GM19455 (cell line): Measurements from ENCODE around the gene VWA7.
"Not testable (repeated sequence)": the region's sequence is repeated elsewhere in the genome, so short reads cannot be mapped to it uniquely, and the experiment has no call there.

ENCODE experiments used
- ATAC-seq: cut with Tn5 transposase; IDR thresholded peaks from one replicate; pipeline ENCODE4 v1.9.1; 2021; ENCODE audit not compliant: unreplicated experiment

Gene VWA7, protein sequence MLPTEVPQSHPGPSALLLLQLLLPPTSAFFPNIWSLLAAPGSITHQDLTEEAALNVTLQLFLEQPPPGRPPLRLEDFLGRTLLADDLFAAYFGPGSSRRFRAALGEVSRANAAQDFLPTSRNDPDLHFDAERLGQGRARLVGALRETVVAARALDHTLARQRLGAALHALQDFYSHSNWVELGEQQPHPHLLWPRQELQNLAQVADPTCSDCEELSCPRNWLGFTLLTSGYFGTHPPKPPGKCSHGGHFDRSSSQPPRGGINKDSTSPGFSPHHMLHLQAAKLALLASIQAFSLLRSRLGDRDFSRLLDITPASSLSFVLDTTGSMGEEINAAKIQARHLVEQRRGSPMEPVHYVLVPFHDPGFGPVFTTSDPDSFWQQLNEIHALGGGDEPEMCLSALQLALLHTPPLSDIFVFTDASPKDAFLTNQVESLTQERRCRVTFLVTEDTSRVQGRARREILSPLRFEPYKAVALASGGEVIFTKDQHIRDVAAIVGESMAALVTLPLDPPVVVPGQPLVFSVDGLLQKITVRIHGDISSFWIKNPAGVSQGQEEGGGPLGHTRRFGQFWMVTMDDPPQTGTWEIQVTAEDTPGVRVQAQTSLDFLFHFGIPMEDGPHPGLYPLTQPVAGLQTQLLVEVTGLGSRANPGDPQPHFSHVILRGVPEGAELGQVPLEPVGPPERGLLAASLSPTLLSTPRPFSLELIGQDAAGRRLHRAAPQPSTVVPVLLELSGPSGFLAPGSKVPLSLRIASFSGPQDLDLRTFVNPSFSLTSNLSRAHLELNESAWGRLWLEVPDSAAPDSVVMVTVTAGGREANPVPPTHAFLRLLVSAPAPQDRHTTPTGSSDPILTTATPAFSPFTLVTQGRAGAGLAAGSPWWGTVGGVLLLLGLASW

DNA sequence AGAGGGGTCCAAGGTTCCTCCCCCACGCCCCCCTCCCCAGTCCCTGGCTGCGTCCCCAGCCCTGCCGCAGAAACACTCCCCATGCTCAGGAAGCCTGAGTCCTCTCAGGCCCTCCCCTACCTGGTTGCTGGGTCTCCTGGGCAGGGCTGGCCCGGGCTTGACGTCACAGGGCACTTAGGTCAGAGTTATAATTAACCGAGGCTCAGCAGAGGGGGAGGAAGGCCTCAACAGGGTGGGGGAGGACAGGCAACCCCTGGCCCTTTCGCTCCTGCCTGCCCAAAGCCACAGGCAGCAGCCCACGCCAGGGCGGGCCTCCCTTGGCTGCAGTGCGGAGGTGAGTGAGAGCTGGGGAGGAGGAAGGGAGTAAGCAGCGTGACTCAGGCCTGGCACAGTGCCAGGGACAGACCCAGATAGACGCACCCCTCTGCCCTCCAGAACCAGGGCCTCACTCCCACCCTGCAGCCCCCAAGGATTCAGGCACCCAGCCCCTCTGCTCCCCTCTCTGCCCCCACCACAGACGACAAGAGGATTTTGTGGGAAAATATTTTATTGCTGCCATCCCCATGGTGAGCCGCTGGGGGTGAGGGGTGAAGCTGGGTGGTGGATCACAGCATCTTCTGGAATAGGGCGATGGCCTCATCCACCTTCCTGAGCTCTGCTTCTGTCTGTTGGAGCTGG, at the start of gene VWA7:
VWA7 (minus strand) TSS at position 340 of the 678 bp plus-strand sequence. CDS start 549 bp downstream, outside the sequence.
- no peak for ATAC-seq

DNA sequence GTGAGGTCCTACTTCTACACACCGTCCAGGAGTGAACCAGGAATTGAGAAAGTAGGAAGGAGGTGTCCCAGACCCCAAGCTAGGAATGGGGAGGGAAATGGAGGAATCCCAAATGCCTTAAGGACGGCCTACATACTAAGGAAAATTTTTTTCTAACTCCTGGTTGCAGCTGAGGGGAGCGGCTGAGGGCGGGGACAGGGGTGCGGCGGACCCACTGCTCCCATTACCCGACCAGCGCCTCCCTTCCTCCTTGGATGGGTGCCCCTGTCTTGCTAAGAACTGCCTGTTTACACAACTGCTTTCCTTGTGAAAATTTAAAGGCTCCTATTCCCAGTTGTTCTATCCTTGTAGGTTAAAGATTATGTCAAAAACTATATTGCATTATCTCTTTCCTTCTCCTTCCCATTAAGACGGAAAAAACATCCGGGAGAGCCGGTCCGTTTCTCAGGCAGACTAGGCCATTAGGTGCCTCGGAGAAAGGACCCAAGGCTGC, 49.7 kb upstream of the VWA7 start:
- peak; percentile 19 for ATAC-seq

DNA sequence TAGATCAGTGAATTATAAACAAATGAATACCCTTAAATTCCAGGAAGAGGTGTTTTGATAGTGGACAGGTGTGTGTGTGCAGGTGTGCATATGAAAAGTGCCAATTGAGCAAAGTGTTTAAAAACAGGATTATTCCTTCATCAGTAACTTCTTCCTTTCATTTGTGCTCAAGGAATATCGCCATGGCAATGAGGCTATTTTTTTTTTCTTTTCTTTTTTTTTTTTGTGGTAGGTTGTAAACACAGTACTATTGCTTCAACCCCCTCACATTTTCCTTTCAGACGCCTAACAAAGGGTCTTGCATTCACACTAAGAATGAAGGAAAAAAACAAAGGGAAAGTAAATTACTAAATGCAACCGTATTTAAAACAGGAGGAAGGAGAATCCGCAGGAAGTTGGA, 48.4 kb upstream of the VWA7 start:
- no peak for ATAC-seq

DNA sequence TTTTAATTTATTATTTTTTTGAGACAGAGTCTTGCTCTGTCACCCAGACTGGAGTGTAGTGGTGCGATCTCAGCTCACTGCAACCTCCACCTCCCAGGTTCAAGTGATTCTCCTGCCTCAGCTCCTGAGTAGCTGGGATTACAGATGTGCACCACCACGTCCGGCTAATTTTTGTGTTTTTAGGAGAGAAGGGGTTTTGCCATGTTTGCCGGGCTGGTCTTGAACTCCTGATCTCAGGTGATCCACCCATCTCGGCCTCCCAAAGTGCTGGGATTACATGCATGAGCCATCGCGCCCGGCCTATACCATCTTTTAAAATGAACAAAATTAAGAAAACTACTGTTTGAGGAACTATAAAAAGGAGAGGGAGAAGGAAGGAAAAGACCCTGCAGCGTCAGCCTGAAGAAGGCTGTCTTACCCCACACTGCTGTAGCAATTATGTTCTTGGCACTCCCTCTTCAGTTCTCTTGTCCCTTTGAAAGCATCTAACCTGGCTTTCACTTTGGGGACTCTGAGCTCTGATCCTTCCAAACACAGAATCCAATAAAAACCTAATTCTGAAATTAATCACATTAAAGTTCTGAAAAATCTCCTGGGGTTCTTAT, 46.6 kb upstream of the VWA7 start:
- not testable (repeated sequence) for ATAC-seq

DNA sequence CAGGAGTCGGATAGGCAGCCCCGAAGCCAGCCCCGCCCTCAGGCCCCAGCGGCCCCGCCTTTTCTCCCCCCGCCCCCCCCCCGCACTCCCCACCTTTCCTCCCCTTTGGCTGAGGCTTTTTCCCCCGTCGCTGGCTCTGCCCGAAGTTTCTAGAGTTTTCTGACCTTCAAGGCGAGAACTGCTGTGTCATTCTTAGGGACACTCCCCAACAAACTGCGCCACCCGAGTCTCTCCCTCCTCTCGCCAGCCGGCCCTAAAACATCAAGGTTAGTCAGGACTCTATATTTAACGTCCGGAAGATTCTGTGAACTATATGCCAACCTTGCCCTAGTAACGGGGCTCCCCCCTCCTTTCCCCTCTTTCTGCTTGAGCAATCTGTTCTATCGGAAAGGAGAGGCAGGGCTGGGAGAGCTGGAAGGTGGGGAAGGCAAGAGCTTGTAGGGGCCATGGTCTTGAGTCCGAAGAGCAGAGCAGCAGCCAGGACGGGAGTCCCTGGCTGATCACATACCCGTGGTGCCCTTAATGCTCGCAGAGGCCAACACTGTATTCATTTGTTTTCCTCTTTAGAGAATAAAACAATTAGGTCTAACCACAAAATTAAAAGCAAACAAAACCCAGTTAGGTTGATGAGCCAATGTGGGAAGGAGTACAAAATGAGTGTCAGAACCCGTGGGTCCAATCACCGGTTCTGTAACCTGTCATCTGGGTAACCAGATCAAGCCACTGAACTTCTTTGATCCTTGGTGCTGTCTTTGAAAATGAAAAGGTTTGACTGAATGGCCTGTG, 45.1 kb upstream of the VWA7 start:
- peak; percentile 31 for ATAC-seq

DNA sequence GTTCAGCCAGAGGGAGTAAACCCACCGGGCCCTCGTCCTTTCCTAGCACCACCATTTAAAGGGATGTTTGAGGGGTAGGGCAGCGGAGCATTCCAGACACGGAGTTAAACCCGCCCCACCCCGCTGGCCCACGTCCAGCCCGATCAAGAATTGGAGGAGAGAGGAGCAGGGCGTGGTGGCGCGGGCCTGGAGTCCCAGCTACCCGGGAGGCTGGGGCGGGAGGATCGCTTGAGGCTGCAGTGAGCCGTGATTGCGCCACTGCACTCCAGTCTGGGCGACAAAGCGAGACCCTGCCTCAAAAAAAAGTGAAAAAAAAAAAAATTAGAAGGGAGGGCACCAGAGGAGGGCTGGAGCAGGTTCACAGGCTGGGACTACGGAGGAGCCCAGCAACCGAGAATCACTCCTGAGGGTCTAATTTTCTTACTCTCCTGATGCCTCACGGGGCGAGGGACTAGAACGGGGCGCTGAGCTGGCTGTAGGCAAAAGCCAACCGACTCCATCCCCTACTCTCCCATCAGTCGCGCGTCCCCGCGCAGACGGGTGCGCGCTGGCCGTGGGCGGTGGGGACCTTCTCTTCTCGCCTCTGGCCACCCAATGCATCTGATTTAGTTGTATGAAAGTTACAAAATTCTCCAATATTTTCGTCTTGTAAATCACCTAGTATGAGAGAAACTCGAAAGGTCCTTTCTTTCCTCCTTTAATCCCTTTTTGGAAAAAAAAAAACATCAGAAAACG, 44.3 kb upstream of the VWA7 start:
- peak; percentile 57 for ATAC-seq

DNA sequence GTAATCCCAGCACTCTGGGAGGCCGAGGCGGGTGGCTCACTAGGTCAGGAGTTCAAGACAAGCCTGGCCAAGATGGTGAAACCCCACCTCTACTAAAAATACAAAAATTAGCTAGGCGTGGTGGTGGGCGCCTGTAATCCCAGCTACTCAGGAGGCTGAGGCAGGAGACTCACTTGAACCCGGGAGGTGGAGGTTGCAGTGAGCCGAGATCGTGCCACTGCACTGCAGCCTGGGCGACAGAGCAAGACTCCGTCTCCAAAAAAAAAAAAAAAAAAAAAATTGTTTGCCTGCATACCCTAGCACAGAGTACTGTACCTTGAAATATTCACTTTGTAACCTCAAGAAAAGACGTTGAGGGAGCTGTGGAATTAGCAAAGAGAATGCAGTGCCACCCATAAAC, 43.3 kb upstream of the VWA7 start:
- ATAC-seq = not testable (repeated sequence)

DNA sequence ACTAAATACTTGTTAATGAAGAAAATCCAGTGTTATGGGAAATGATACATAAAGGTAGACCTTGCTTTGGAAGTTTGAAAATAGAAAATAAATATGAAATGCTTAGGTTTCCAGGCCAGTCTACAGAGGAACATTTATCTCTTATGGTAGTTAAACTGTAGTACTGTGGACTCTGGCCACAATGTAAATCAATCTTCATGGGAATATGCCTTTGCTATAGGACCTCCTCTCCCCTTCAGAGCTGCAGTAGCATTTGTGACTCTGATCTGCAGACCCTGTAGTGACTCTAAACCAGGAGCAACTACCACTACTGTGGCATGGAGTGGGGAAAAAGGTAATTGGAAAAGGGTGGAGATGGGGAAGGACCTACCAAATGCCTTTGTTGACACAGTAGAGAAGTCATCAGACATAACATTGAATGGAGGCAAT, 42.8 kb upstream of the VWA7 start:
- ATAC-seq = no peak

DNA sequence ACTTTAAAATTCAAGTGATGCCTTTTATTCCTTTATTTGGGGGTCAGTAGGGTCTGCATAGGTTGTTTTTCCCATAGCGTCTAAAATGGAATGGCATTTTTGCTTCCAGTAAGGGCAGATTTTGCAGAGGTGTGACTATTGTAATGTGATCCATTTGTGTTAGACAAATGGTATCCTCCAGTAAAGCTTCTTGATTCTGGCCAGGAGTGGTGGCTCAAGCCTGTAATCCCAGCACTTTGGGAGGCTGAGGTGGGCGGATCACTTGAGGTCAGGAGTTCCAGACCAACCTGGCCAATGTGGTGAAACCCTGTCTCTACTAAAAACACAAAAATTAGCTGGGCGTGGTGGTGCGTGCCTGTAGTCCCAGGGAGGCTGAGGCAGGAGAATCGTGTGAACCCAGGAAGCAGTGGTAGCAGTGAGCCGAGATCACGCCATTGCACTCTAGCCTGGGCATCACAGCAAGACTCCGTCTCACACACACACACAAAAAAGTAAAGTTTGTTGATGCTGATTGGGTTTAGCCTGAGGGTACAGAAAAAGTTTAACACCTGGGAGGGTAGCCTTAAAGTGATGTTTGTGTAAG, 40.9 kb upstream of the VWA7 start:
- not testable (repeated sequence) for ATAC-seq

DNA sequence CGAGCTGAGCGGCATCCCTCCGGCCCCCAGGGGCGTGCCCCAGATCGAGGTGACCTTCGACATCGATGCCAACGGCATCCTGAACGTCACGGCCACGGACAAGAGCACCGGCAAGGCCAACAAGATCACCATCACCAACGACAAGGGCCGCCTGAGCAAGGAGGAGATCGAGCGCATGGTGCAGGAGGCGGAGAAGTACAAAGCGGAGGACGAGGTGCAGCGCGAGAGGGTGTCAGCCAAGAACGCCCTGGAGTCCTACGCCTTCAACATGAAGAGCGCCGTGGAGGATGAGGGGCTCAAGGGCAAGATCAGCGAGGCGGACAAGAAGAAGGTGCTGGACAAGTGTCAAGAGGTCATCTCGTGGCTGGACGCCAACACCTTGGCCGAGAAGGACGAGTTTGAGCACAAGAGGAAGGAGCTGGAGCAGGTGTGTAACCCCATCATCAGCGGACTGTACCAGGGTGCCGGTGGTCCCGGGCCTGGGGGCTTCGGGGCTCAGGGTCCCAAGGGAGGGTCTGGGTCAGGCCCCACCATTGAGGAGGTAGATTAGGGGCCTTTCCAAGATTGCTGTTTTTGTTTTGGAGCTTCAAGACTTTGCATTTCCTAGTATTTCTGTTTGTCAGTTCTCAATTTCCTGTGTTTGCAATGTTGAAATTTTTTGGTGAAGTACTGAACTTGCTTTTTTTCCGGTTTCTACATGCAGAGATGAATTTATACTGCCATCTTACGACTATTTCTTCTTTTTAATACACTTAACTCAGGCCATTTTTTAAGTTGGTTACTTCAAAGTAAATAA, 40.2 kb upstream of the VWA7 start:
- not testable (repeated sequence) for ATAC-seq

DNA sequence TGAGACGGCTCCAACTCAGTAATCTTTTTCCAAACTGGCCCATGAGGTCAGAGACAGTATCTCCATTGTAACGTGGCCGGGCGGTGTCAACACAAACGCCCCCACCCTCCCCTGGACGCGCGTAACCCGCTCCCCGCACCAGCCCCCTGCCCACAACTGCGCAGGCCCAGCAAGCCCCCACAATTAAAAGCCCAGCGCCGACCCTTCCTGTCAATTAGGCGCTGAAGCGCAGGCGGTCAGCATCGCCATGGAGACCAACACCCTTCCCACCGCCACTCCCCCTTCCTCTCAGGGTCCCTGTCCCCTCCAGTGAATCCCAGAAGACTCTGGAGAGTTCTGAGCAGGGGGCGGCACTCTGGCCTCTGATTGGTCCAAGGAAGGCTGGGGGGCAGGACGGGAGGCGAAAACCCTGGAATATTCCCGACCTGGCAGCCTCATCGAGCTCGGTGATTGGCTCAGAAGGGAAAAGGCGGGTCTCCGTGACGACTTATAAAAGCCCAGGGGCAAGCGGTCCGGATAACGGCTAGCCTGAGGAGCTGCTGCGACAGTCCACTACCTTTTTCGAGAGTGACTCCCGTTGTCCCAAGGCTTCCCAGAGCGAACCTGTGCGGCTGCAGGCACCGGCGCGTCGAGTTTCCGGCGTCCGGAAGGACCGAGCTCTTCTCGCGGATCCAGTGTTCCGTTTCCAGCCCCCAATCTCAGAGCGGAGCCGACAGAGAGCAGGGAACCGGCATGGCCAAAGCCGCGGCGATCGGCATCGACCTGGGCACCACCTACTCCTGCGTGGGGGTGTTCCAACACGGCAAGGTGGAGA, 38.1 kb upstream of the VWA7 start, which contains the start of the genes HSPA1A and HSPA1L:
HSPA1A (plus strand) TSS at position 519 of the 814 bp plus-strand sequence; CDS start at position 733, 214 bp downstream.
HSPA1L (minus strand) TSS at position 259 of the 814 bp plus-strand sequence. CDS start 3,311 bp downstream, outside the sequence.
- no peak for ATAC-seq

DNA sequence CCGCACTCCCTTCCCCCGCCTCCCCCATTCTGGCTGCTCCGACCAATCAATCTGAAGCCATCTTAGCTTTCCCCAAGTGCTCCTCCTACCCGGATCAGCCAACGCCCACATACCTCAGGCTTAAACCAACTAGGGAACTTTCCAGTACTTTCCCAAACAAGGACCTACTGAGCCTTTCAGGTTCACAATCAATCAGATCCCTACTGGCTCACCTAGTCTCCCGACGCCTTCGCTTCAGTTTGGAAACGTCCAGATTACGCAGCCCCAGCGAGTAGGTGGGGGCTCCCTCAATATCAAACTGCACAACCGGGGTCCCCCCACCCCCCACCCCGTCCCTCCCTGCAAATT, 37.5 kb upstream of the VWA7 start:
- ATAC-seq = no peak

DNA sequence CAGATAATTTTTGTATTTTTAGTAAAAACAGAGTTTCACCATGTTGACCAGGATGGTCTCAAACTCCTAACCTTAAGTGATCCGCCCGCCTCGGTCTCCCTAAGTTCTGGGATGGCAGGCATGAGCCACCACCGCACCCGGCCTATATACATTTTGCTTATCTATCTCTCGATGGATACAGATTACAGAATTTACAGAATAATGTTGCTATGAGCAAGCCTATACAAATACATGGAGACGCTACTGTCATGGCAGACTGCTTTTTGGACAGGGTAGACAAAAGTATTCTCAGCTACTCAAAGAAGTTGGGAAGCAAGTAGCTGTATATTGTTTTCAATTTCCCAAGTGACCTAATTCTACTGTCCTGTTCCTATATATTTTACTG, 36.3 kb upstream of the VWA7 start:
- ATAC-seq = no peak

DNA sequence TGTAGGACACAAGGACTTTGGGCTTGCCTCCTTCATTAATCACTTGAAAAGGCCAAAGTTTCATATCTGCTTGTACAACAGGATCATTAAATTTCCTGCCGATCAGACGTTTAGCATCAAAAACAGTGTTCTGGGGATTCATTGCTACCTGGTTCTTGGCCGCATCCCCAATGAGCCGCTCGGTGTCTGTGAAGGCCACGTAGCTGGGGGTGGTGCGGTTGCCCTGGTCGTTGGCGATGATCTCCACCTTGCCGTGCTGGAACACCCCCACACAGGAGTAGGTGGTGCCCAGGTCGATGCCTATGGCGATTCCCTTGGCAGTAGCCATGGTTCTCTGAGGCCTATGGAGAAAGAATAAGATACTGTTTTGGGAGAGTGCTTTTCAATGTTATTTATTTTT, 34.5 kb upstream of the VWA7 start:
- no peak for ATAC-seq

DNA sequence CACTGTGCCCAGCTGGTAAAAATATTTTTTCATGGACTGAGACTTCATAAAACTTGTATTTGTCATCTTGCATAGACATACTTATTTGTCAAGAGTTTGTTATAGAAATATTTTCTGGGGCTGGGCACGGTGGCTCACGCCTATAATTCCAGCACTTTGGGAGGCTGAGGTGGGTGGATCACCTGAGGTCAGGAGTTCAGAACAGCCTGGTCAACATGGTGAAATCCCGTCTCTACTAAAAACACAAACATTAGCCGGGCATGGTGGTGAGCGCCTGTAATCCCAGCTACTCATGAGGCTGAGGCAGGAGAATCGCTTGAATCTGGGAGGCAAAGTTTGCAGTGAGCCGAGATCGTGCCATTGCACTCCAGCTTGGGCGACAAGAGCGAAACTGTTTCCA, 31.5 kb upstream of the VWA7 start:
- not testable (repeated sequence) for ATAC-seq

DNA sequence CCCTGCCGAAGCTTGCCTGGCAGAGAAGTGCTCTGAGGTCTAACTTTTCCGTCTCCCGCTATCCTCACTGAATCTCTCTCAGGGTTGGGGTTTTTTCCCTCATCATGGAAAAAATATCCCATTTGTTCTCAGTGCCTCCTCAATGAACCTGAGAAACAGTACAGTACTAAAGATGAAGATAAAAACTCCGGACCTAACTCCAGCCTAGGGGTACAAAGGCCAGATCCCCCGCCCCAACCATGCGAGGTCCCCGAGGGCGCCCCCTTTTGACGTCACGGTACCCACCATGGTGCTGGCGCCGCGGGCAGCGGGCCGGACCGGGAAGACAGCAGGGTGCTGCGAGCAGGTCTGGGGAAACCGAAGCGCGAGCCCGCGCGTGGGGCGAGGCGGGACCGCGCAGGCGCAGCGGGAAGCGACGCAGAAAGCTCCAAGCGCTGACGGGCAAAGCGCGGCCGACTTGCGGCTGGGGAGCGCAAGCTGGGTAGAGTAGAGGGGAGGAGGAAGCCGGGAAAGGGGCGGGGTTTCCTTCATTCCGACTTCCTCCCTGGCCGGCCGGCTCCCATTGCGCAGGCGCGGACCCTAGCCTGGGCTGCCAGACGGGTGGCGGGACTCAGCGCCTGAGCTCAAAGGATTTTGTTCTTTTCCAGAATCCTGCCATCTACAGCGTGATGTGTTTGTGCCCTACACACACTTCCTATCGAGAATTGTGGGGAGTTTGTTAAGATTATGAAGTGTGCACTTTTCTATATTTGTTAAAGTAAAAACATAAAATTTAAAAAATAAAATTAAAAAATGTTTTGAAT, 29.5 kb upstream of the VWA7 start, which contains the start of gene LSM2:
LSM2 (minus strand) TSS at position 497 of the 803 bp plus-strand sequence; CDS start at position 288, 209 bp downstream.
- peak; percentile 77 for ATAC-seq
